Measurements from ENCODE around the gene TOMM6.

TOMM6 gene

DNA sequence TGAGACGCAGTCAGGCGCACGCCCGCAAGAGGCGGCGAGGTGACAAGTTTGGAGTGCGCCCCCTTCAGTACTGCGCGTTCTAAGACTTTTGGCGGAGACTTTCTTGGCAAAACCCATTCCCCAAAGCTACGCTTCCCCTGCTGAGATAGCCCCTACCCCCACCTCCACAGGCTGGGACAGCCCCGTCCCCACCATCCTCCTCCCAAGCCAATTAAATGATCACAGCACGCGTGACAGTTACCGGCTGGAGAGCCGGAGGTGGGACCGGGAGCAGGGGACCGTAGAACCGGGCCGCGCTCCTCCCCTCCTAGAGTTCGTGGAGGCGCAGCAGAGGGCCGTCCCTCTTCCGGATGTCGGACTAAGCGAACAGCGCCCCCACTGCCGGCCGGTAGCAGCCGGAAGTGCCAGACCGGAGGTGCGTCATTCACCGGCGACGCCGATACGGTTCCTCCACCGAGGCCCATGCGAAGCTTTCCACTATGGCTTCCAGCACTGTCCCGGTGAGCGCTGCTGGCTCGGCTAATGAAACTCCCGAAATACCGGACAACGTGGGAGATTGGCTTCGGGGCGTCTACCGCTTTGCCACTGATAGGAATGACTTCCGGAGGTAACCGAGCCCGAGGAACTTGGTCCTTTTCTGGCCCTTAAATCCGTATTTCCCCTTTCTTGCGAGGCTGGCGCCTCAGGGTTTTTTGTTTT lies at the start of gene TOMM6:
Gene TOMM6 (plus strand): TSS at position 476 of the 699 bp plus-strand sequence. CDS start 4 bp downstream, at position 480.
- peak; percentile 90 to 94 (median 93) for DNase-seq (ENCODE audit: low read depth in 2 of 3, low spot score in 2 of 3)

- no peak for DNase-seq (ENCODE audit: low read depth in 2 of 3, low spot score in 2 of 3)
These were observed 48.5 kb upstream of the TOMM6 start for GRCh38 chr6:41739041-41739440.

GRCh38 chr6:41740366-41741162 lies 46.9 kb upstream of the TOMM6 start:
- DNase-seq (ENCODE audit: low read depth in 2 of 3, low spot score in 2 of 3), result no peak

GRCh38 chr6:41741625-41742490 lies 45.6 kb upstream of the TOMM6 start:
- no peak for DNase-seq (ENCODE audit: low read depth in 2 of 3, low spot score in 2 of 3)

DNA sequence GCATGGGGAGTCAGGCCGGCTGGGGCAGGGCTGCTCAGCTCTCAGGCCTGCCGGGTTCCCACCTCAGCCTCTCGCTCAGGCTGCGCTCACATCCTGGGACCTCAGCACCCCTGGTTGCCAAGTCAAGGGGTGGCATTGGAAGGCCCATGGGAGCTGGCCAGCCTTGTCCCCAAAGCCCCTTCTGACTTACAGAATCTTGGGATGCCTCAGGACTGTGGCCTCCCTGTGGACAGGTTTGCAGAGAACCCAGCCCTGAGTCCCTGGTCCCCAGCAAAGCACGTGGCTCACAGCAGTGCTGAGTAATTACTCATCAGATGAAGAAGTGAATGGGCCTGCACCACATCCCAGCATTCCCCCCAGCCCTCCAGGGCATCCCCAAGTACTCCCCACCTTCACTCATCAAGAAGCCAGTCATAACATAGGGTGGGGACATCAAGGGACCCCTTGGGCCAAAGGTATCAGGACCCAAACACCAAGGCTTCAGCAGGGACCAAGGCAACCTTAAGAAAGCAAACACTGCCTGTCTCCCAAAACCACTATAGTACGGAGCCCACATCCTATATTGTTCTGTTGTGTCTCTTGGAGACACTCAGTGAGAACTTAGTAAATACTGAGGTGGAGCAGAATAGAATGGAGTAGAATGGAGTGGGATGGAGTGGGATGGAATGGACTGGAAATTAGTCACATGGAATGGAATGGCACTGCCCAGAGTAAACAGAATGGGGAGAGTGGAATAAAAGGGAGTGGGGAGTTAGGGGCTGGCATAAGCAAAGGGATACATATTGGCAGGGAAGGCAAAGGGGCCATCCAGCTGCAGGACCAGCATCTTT lies 43.9 kb upstream of the TOMM6 start:
- no peak for DNase-seq (ENCODE audit: low read depth in 2 of 3, low spot score in 2 of 3)

- DNase-seq (ENCODE audit: low read depth in 2 of 3, low spot score in 2 of 3), result no peak
These were observed 43.2 kb upstream of the TOMM6 start for GRCh38 chr6:41744236-41744787.

GRCh38 chr6:41746107-41746506 lies 41.4 kb upstream of the TOMM6 start:
- no peak for DNase-seq (ENCODE audit: low read depth in 2 of 3, low spot score in 2 of 3)

DNA sequence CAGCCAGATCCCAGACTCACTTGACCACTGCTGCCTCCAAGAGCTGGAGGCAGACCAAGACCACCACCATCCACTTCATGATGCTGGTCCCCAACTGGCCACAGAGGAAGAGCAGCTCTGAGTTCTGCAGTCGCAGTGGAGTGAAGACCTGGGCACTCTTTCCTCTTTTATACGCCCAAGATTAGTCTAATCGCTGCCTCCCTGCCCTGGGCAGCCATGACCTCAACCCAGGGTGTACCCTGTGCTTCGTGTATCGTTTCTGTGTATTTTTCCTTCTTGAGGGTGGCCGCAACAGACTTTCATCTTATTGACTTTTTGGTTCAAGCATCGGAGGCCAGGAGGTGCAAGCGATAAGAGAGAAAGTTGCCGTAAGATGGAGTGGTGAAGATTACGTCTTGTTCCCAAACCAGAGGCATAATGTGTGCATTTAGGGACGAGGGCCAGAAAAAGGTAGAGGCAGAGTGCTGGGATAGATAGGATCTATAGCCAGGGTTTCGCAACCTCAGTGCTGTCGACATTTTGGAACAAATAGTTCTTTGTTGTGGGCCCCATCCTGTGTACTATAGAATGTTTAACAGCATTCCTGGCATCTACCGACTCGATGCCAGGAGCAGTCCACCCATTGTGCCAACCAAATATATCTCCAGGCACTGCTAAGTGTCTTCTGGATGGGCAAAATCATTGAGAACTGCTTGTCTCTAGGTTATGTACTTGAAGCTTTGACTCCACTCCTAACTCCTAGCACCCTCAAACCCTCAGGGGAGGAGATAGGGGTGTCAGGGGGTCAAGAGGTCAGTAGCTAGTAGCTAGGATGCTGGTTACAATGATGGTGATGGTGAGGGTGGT lies 40.0 kb upstream of the TOMM6 start, which contains the start of gene PGC:
Gene PGC (minus strand): TSS at position 142 of the 846 bp plus-strand sequence. CDS start 63 bp downstream, at position 79.
- DNase-seq (ENCODE audit: low read depth in 2 of 3, low spot score in 2 of 3), result no peak

- no peak for DNase-seq (ENCODE audit: low read depth in 2 of 3, low spot score in 2 of 3)
These were observed 39.4 kb upstream of the TOMM6 start for GRCh38 chr6:41748102-41748477.

GRCh38 chr6:41748542-41748941 lies 39.0 kb upstream of the TOMM6 start:
- no peak for DNase-seq (ENCODE audit: low read depth in 2 of 3, low spot score in 2 of 3)

GRCh38 chr6:41750374-41750773 lies 37.1 kb upstream of the TOMM6 start:
- no peak for DNase-seq (ENCODE audit: low read depth in 2 of 3, low spot score in 2 of 3)

- DNase-seq (ENCODE audit: low read depth in 2 of 3, low spot score in 2 of 3), result no peak
These were observed 31.6 kb upstream of the TOMM6 start for GRCh38 chr6:41755895-41756294.

GRCh38 chr6:41756354-41756753 lies 31.1 kb upstream of the TOMM6 start:
- no peak for DNase-seq (ENCODE audit: low read depth in 2 of 3, low spot score in 2 of 3)

DNA sequence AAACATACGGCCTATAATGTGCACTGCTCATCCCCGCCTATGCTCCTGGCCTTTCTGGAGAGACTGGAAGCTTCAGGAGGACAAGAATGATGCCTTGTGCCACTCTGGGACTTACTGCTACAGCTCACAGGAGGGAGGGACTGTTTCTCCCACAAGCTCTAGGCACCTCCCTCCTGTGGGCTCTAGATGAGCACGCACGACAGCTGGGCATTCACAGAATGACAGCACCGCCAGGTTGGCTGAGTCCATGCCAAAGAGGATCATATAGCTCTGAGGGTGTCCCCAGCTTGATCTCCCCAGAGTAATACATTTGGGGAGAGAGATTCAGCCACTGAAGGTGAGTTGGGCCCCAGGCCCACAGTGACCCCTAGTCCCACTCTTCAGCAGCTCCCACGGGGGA lies 30.2 kb upstream of the TOMM6 start:
- no peak for DNase-seq (ENCODE audit: low read depth in 2 of 3, low spot score in 2 of 3)

DNA sequence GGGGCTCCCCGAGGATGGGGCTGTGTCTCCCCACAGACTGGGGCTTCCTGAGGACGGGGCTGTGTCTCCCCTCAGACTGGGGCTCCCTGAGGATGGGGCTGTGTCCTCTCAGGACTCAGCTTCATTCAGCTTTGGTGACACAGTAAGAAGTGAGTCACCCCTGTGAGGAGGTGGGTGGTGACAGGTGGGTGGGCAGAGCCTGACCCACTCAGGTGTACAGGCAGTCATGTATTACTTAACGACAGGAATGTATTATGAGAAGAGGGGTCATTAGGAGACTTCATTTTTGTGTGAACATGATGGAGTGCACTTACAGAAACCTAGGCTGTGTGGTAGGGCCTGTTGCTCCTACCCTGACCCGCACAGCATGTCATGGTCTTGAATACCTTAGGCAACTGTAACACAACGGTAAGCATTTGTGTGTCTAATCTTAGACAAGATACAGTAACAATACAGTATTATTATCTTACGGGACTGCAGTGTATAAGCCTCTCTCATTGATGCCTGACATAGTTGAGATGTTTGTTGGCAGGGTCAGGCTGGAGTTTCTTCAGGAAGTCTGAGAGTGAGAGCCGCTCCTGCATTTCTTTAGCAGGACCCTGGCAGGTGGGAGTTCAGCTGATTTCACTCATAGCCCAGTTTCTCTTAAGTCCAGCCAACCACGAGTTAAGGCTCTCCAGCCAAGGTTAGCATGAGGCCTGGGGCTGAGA lies 29.4 kb upstream of the TOMM6 start:
- DNase-seq (ENCODE audit: low read depth in 2 of 3, low spot score in 2 of 3), result no peak

DNA sequence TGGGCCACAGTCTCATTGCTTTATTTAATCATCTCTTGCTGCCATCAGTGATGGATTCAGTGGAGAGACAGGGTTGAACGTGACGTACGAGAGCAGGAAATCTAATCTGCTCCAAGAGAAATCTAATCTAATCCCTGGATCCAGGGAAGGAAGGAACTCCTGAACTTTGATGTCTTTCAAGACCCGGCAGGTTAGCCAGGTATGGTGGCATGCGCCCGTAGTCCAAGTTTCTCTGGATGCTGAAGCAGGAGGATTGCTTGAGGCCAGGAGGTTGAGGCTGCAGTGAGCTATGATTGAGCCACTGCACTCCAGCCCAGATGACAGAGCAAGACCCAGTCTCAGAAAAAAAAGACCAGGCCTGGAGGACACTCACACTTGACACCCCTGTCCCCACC lies 28.9 kb upstream of the TOMM6 start:
- DNase-seq (ENCODE audit: low read depth in 2 of 3, low spot score in 2 of 3), result no peak

DNA sequence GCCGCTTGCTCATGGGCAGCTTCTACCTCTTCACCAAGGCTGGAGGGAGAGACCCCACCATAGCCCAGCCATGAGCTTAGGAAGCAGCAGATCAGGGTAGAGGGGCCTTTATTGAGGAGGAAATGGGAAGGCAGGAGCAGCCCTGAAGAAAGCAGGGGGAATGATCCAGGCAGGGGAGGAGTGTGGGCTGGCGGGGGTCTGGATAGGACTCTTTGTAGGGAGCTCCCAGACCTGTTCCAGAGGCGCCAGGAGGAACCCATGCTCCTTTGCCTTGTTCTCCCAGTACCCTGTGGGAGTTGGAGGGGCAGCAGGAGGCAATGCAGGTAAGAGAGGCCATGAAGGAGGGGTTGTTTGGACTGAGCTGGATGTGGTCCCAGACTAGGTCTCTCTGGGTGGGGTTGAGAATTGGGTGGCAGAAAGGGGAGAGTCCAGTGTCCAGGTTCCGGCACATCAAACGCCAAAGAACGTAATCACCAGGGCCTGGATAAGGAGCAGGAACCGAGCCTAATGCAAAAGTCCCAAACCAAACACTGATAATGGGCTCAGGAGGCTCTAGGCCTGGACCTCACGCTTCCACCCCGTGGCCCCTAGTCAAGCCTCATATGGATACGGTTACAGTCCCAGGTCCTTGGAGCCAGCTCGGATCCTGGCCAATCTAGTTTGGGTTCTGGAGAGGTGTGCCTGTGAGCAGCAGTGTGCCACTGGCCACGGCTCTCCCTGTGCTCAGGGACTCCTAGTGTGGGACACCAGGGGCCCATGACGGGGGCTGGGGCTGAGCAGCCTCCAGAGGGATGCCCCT lies 28.2 kb upstream of the TOMM6 start:
- no peak for DNase-seq (ENCODE audit: low read depth in 2 of 3, low spot score in 2 of 3)

Data from activated CD8-positive, alpha-beta memory T cell treated with anti-CD3 and anti-CD28 coated beads for 48 hours (primary cell).